OCI-LY3 (cell line): ENCODE measurements around the gene CEP250.

ENCODE experiments used
- CTCF ChIP-seq: fragments of 200-600, 300-600 bp; sonication (generic); IDR thresholded peaks from 2 replicates; pipeline ENCODE4 v1.5.1; 2014; ENCODE audit warnings: antibody characterized with exemption, low read length, low read depth
- EZH2phosphoT487 ChIP-seq: fragments of 200-600 bp; shearing (Covaris generic); IDR thresholded peaks from 2 replicates; pipeline ENCODE4 v1.6.1; 2018; ENCODE audit warnings: antibody characterized with exemption, mixed run types, low read depth

GRCh38 chr20:35443003-35443402 lies 12.4 kb upstream of the CEP250 start:
- no peak for TF ChIP-seq CTCF
- no peak for TF ChIP-seq EZH2phosphoT487
